Endothelial cell of umbilical vein (primary cell): ENCODE results near the gene NKIRAS1. TPM values are rescaled to one million over a fixed set of nuclear protein-coding genes. Genes with fewer than 3 reads are reported as not detected.

Source experiments
- BruUV-seq: library from RNA; stranded (reverse); fragments of 400-500 nt; replicated peaks from 2 replicates; lab custom pipeline; 2021; lab: Mats Ljungman, UMichigan
- CTCF ChIA-PET: fragments of 300-600, 350-600 bp; sonication (Branson Sonifier 250); formaldehyde crosslinking; loops from one replicate; lab custom pipeline; 2021; ENCODE audit warnings: antibody characterized with exemption, inconsistent platforms; lab: Charles Lee
- POLR2A ChIA-PET: fragments of 300-600, 350-600 bp; sonication (Branson Sonifier 250); formaldehyde crosslinking; loops from one replicate; lab custom pipeline; 2021; ENCODE audit warnings: antibody characterized with exemption, inconsistent platforms; lab: Charles Lee
- DNase-seq: peaks from one replicate; pipeline ENCODE4 v3.0.0-alpha.2; 2011; ENCODE audit warnings: low read depth, low spot score
- FAIRE-seq: peaks from 2 replicates; lab custom pipeline; 2011; peaks lifted over from hg19 to GRCh38; lab: Jason Lieb, UNC
- H2AFZ ChIP-seq: 2 replicates; pipeline ENCODE4 v1.6.0; 2012; ENCODE audit warnings: low read depth, low read length, control low read depth, inconsistent platforms
- H3K27ac ChIP-seq: 2 replicates; pipeline ENCODE4 v1.5.1; 2011; ENCODE audit warnings: low read depth, mild to moderate bottlenecking, control low read depth, low read length, moderate library complexity; ENCODE audit not compliant: insufficient read depth
- H3K27me3 ChIP-seq, 2 experiments: 2 replicates each; pipeline versions ENCODE4 v1.6.0 to v1.6.1; 2011; ENCODE audit warnings: low read length in 2 of 2, mixed read lengths in 1 of 2; ENCODE audit not compliant: control insufficient read depth in 2 of 2, insufficient read depth in 2 of 2
- H3K36me3 ChIP-seq, 2 experiments: 2 replicates in 1 of 2; 3 replicates in 1 of 2; pipeline ENCODE4 v1.5.1; 2011; ENCODE audit warnings: low read length in 2 of 2, mild to moderate bottlenecking in 1 of 2, moderate library complexity in 1 of 2; ENCODE audit not compliant: control insufficient read depth in 2 of 2, insufficient read depth in 2 of 2; ENCODE audit errors: extremely low read depth in 1 of 2
- H3K4me1 ChIP-seq: 3 replicates; pipeline ENCODE4 v1.5.1; 2011; ENCODE audit warnings: mild to moderate bottlenecking, low read length; ENCODE audit not compliant: control insufficient read depth, insufficient read depth; ENCODE audit errors: extremely low read depth
- H3K4me2 ChIP-seq: 2 replicates; pipeline ENCODE4 v1.6.1; 2011; ENCODE audit warnings: low read length, control low read depth, mixed read lengths; ENCODE audit not compliant: insufficient read depth
- H3K4me3 ChIP-seq, 3 experiments: fragments of 200-600 bp in 1 of 3; sonication (generic), shearing (Covaris generic) in 1 of 3; replicated peaks in 1 of 3; 2 replicates each; pipeline ENCODE4 v1.5.1; 2011 to 2016; ENCODE audit warnings: control low read depth in 3 of 3, low read length in 3 of 3, mild to moderate bottlenecking in 2 of 3, inconsistent platforms in 1 of 3, low read depth in 1 of 3, moderate library complexity in 1 of 3; ENCODE audit not compliant: insufficient read depth in 1 of 3
- H3K79me2 ChIP-seq: 2 replicates; pipeline ENCODE4 v1.6.0; 2012; ENCODE audit warnings: low read length, inconsistent platforms; ENCODE audit not compliant: control insufficient read depth, insufficient read depth
- H3K9ac ChIP-seq: replicated peaks from 2 replicates; pipeline ENCODE3; 2011; ENCODE audit warnings: low read length, control low read depth; ENCODE audit not compliant: insufficient read depth; ENCODE audit errors: extremely low read depth
- H3K9me1 ChIP-seq: replicated peaks from 3 replicates; pipeline ENCODE4 v1.6.0; 2011; ENCODE audit warnings: mild to moderate bottlenecking, low read length; ENCODE audit not compliant: control insufficient read depth, insufficient read depth; ENCODE audit errors: extremely low read depth
- H3K9me3 ChIP-seq: replicated peaks from 2 replicates; pipeline ENCODE4 v1.5.1; 2012; ENCODE audit warnings: low read length, inconsistent platforms; ENCODE audit not compliant: control insufficient read depth, insufficient read depth
- H4K20me1 ChIP-seq: replicated peaks from 2 replicates; pipeline ENCODE3; 2011; ENCODE audit warnings: mild to moderate bottlenecking, low read length; ENCODE audit not compliant: control insufficient read depth, insufficient read depth; ENCODE audit errors: extremely low read depth
- CTCF ChIP-seq, 2 donors: IDR thresholded peaks; 1 replicate in 1 of 2; 2 replicates in 1 of 2; pipeline ENCODE4 v1.5.1; 2011; ENCODE audit warnings: low read length in 2 of 2, mild to moderate bottlenecking in 2 of 2, moderate library complexity in 2 of 2, control low read depth in 1 of 2, inconsistent platforms in 1 of 2, low read depth in 1 of 2; ENCODE audit not compliant: insufficient read depth in 1 of 2; ENCODE audit errors: extremely low read depth in 1 of 2
- EZH2 ChIP-seq: IDR thresholded peaks from 2 replicates; pipeline ENCODE4 v1.6.1; 2012; ENCODE audit warnings: borderline replicate concordance, low read depth, mild to moderate bottlenecking, moderate library complexity, low read length, inconsistent platforms; ENCODE audit not compliant: severe bottlenecking
- FOS ChIP-seq: IDR thresholded peaks from 2 replicates; pipeline ENCODE4 v1.6.1; 2011; ENCODE audit warnings: mild to moderate bottlenecking, low read length, moderate library complexity, borderline replicate concordance; ENCODE audit not compliant: insufficient read depth
- GATA2 ChIP-seq: IDR thresholded peaks from 2 replicates; pipeline ENCODE4 v1.7.0; 2011; ENCODE audit warnings: low read depth, mild to moderate bottlenecking, moderate library complexity, mixed read lengths, low read length; ENCODE audit not compliant: insufficient read length, insufficient read depth
- JUN ChIP-seq: IDR thresholded peaks from 2 replicates; pipeline ENCODE4 v1.6.1; 2011; ENCODE audit warnings: borderline replicate concordance, low read depth; ENCODE audit not compliant: insufficient read length, insufficient read depth
- MAX ChIP-seq: IDR thresholded peaks from 2 replicates; pipeline ENCODE4 v1.6.1; 2011; ENCODE audit not compliant: insufficient read depth, insufficient read length
- MYC ChIP-seq: IDR thresholded peaks from one replicate; pipeline ENCODE4 v1.6.1; 2011; ENCODE audit warnings: mild to moderate bottlenecking, low read depth, low read length
- POLR2A ChIP-seq: IDR thresholded peaks from 2 replicates; pipeline ENCODE4 v1.6.1; 2012; ENCODE audit warnings: low read depth, mild to moderate bottlenecking, control low read depth, low read length
- POLR2AphosphoS5 ChIP-seq: IDR thresholded peaks from 2 replicates; pipeline ENCODE4 v1.6.1; 2012; ENCODE audit warnings: low read depth, mild to moderate bottlenecking, control low read depth, low read length, moderate library complexity; ENCODE audit not compliant: insufficient read depth
- dilution Hi-C: fragments of 300-500 bp; cut with MboI; formaldehyde crosslinking; loops from one replicate; pipeline ENCODE4 v1.15.0; 2019; ENCODE audit warnings: low sequenced_read_pairs; ENCODE audit not compliant: extremely low pct_ligation_motif_present
- intact Hi-C: fragments of 100-400 bp; cut with micrococcal nuclease; formaldehyde crosslinking; loops from one replicate; pipeline ENCODE4 v1.10.0; 2022
- polyA plus RNA-seq, 4 experiments: library from polyadenylated mRNA; depleted of rRNA in 3 of 4; stranded (reverse) in 3 of 4; unstranded in 1 of 4; fragments of >200 nt; gene quantifications; 2 replicates each; pipeline versions ENCODE4 v1.2.1 to v1.2.3, GENCODE V29; 2011 to 2012; ENCODE audit warnings: missing spikeins in 1 of 4
- total RNA-seq: library from RNA; stranded (reverse); gene quantifications from 2 replicates; pipeline ENCODE4 v1.2.3, GENCODE V29; 2021

The NKIRAS1 gene
- total and polyA plus RNA-seq, 2 donors (not counting 3 experiments of a cell fraction or from before 2014, with no cell fraction given) = 2.2 to 2.9 TPM

- H3K4me2 ChIP-seq = no peak overlapping the region
- peaks cover 2% of the 10 kb centered on the region for H3K79me2 ChIP-seq
- dilution Hi-C loops = no loop called here
- H3K4me3 ChIP-seq = no peak overlapping the region
- peaks cover 0 to 6% of the 10 kb centered on the region in 2 experiments for H3K36me3 ChIP-seq
- no peaks in the 10 kb centered on the region for H3K4me1 ChIP-seq
- no peak for TF ChIP-seq FOS
- no peak for TF ChIP-seq POLR2A
- no peak for TF ChIP-seq JUN
- TF ChIP-seq GATA2 = no peak
- TF ChIP-seq CTCF (IDR thresholded peaks at IDR 0.05; ENCODE audit: extremely low read depth in 1 of 2, insufficient read depth in 1 of 2, low read depth in 1 of 2, low read length in 2 of 2) = no peak
- TF ChIP-seq MAX = no peak
- TF ChIP-seq EZH2 = no peak
- TF ChIP-seq MYC = no peak
- no peak for TF ChIP-seq POLR2AphosphoS5
- CTCF ChIA-PET = interaction anchor here (0.6 to 2.1 kb wide), 3 partner anchors 9 to 630 kb away, joined by 3 to 6 read pairs (median 3); no protein-coding TSS in a partner anchor
- DNase-seq (no peak), FAIRE-seq (no peak)
- H4K20me1 ChIP-seq = no peaks in the 10 kb centered on the region
- intact Hi-C loops = no loop called here
- no peak overlapping the region for H3K27ac ChIP-seq
- no peaks in the 10 kb centered on the region for H3K27me3 ChIP-seq
- no peaks in the 10 kb centered on the region for H3K9me3 ChIP-seq
- no peaks in the 10 kb centered on the region for H3K9me1 ChIP-seq
- no peak overlapping the region for H2AFZ ChIP-seq
- POLR2A ChIA-PET = interaction anchor here (2.0 kb wide), 1 partner anchor 22 kb away, joined by 7 read pairs; the partner anchor contains the start of genes NKIRAS1 and RPL15
- H3K9ac ChIP-seq = no peak overlapping the region
- no TSS peak for BruUV-seq
Observed at GRCh38 chr3:23894254-23895061, 22.3 kb downstream of the NKIRAS1 start.
